ENCODE results near the gene SLC38A1.

DNA sequence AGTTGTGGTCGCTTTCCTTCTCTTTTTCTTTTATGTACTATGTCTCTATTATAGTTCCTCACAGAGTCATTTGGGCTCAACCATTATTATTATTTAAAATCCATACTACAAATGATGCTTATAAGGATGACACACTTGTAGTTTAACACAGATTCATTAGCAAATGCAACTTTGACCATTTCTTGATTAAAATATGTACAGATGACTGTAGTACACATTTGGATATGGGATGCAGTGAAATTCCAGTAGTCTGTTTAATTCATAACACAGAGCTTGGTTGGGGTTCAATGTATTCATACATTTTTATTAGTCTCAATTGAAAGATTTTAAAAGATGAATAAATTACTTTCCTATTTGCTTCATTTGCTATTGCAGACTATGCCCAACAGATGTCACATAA lies 30.0 kb downstream of the SLC38A1 start:
- TF ChIP-seq, protein P1, sequence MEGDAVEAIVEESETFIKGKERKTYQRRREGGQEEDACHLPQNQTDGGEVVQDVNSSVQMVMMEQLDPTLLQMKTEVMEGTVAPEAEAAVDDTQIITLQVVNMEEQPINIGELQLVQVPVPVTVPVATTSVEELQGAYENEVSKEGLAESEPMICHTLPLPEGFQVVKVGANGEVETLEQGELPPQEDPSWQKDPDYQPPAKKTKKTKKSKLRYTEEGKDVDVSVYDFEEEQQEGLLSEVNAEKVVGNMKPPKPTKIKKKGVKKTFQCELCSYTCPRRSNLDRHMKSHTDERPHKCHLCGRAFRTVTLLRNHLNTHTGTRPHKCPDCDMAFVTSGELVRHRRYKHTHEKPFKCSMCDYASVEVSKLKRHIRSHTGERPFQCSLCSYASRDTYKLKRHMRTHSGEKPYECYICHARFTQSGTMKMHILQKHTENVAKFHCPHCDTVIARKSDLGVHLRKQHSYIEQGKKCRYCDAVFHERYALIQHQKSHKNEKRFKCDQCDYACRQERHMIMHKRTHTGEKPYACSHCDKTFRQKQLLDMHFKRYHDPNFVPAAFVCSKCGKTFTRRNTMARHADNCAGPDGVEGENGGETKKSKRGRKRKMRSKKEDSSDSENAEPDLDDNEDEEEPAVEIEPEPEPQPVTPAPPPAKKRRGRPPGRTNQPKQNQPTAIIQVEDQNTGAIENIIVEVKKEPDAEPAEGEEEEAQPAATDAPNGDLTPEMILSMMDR (IDR thresholded peaks at IDR 0.05 in 8 of 11, conservative IDR thresholded peaks at IDR 0.05 in 3 of 11): no peak
- TF ChIP-seq POLR2A (IDR thresholded peaks at IDR 0.05) (no peak), POLR2AphosphoS5 (IDR thresholded peaks at IDR 0.05) (no peak)
